Panc1 (cell line): ENCODE results near the gene QKI. TPM values are rescaled to one million over a fixed set of nuclear protein-coding genes. Genes with fewer than 3 reads are reported as not detected.

ENCODE experiments used
- ATAC-seq: fragments of 200-7000 bp; cut with Tn5 transposase; 2 replicates; pipeline ENCODE4 v1.9.1; 2020; ENCODE audit warnings: mild to moderate bottlenecking, moderate library complexity
- BruUV-seq: library from RNA; stranded (reverse); fragments of 400-500 nt; replicated peaks from 2 replicates; lab custom pipeline; 2021; lab: Mats Ljungman, UMichigan
- CTCF ChIA-PET: fragments of 300-600 bp; sonication (Branson Sonifier 250); formaldehyde crosslinking; loops from one replicate; lab custom pipeline; 2022; ENCODE audit warnings: antibody characterized with exemption; lab: Charles Lee
- POLR2A ChIA-PET: fragments of 300-600 bp; sonication (Branson Sonifier 250); formaldehyde crosslinking; loops from one replicate; lab custom pipeline; 2022; ENCODE audit warnings: antibody characterized with exemption; lab: Charles Lee
- DNase-seq: peaks from one replicate; pipeline ENCODE4 v3.0.0-alpha.2; 2010; ENCODE audit warnings: low read depth, low spot score
- H3K27ac ChIP-seq: 2 replicates; pipeline ENCODE4 v1.5.1; 2011; ENCODE audit warnings: mild to moderate bottlenecking, low read length, inconsistent platforms
- H3K27me3 ChIP-seq: fragments of 200-500 bp; sonication (Bioruptor generic); 2 replicates; pipeline ENCODE4 v1.6.0; 2014; ENCODE audit warnings: low read length, inconsistent platforms; ENCODE audit not compliant: control insufficient read depth, insufficient read depth
- H3K36me3 ChIP-seq: fragments of 200-500 bp; sonication (Bioruptor generic); 2 replicates; pipeline ENCODE4 v1.5.1; 2014; ENCODE audit warnings: inconsistent platforms, mild to moderate bottlenecking, low read length, moderate library complexity; ENCODE audit not compliant: control insufficient read depth, insufficient read depth
- H3K4me1 ChIP-seq: 2 replicates; pipeline ENCODE4 v1.5.1; 2011; ENCODE audit warnings: inconsistent platforms, mild to moderate bottlenecking, low read length, moderate library complexity; ENCODE audit not compliant: control insufficient read depth, insufficient read depth
- H3K4me3 ChIP-seq, 2 experiments: 2 replicates each; pipeline ENCODE4 v1.5.1; 2011 to 2012; ENCODE audit warnings: low read depth in 2 of 2, low read length in 2 of 2, mild to moderate bottlenecking in 2 of 2, inconsistent platforms in 1 of 2, moderate library complexity in 1 of 2
- H3K9me3 ChIP-seq: fragments of 200-500 bp; sonication (Bioruptor generic); 2 replicates; pipeline ENCODE4 v1.5.1; 2014; ENCODE audit warnings: low read depth, mild to moderate bottlenecking, inconsistent platforms, low read length, moderate library complexity; ENCODE audit not compliant: control insufficient read depth, insufficient read depth
- CTCF ChIP-seq: fragments of 450-650 bp; IDR thresholded peaks from 2 replicates; pipeline ENCODE4 v1.5.1; 2017; ENCODE audit warnings: mild to moderate bottlenecking
- POLR2AphosphoS5 ChIP-seq: IDR thresholded peaks from 2 replicates; pipeline ENCODE4 v1.6.1; 2012; ENCODE audit warnings: mild to moderate bottlenecking, low read depth, low read length, moderate library complexity
- REST ChIP-seq, 2 experiments: IDR thresholded peaks; 2 replicates each; pipeline ENCODE4 v1.6.1; 2011 to 2012; ENCODE audit warnings: low read depth in 2 of 2, control low read depth in 1 of 2, low read length in 1 of 2, mild to moderate bottlenecking in 1 of 2, moderate library complexity in 1 of 2; ENCODE audit not compliant: insufficient read depth in 1 of 2
- SIN3A ChIP-seq: IDR thresholded peaks from 2 replicates; pipeline ENCODE4 v1.6.1; 2012; ENCODE audit warnings: low read depth, mild to moderate bottlenecking, low read length, moderate library complexity, borderline replicate concordance; ENCODE audit not compliant: insufficient read depth
- TCF7L2 ChIP-seq: IDR thresholded peaks from 2 replicates; pipeline ENCODE4 v1.6.1; 2011; ENCODE audit warnings: mild to moderate bottlenecking, low read depth, low read length, inconsistent platforms
- in situ Hi-C: cut with HindIII; loops from 2 replicates; pipeline ENCODE4 v1.10.0; 2016; ENCODE audit warnings: low sequenced_read_pairs, low pct_unique_long_range_greater_than_20kb
- intact Hi-C: fragments of 100-400 bp; cut with micrococcal nuclease; formaldehyde crosslinking; loops from one replicate; pipeline ENCODE4 v1.10.0; 2022; ENCODE audit not compliant: unreplicated experiment
- total RNA-seq: library from RNA; stranded (reverse); gene quantifications from one replicate; pipeline ENCODE4 v1.2.1, GENCODE V29; 2021; ENCODE audit not compliant: unreplicated experiment

The QKI gene
- total RNA-seq, 1 experiment from 2014 or later: 176 TPM

DNA sequence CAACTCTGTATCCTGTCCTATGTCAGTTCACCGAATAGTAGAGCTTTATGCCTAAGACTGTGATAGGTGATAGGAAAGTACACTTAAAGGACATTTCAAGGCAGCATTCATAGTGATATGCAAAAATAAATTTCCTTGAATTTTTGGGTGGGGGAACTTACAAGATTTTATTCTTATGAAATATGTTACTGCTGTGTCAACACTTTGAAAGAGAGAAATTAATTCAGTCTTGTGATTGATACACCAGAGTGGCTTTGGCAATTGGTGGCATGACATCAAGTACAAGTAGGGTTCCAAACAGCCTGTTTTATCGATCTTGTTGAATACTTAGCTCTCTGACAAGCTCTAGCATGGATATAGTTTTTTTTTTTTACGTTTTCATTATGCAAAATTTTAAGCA, 72.3 kb downstream of the QKI start:
- in situ Hi-C loops (no loop called here), intact Hi-C loops (no loop called here)
- H3K9me3 ChIP-seq: no peaks in the 10 kb centered on the region
- no peak overlapping the region for H3K4me3 ChIP-seq
- no peak for TF ChIP-seq TCF7L2
- H3K36me3 ChIP-seq: no peaks in the 10 kb centered on the region
- ChIA-PET POLR2A (no interaction called here), CTCF (no interaction called here)
- DNase-seq (no peak), ATAC-seq (no peak)
- H3K4me1 ChIP-seq: peaks cover 33% of the 10 kb centered on the region
- no TSS peak for BruUV-seq
- no peaks in the 10 kb centered on the region for H3K27me3 ChIP-seq
- H3K27ac ChIP-seq: no peak overlapping the region

GRCh38 chr6:163487606-163488005, 73.1 kb downstream of the QKI start:
- H3K27ac ChIP-seq: no peak overlapping the region
- no peaks in the 10 kb centered on the region for H3K36me3 ChIP-seq
- DNase-seq (no peak), ATAC-seq (no peak)
- BruUV-seq: no TSS peak
- H3K4me3 ChIP-seq: no peak overlapping the region
- in situ Hi-C loops: no loop called here
- H3K4me1 ChIP-seq: peaks cover 34% of the 10 kb centered on the region
- ChIA-PET CTCF (no interaction called here), POLR2A (no interaction called here)
- H3K9me3 ChIP-seq: no peaks in the 10 kb centered on the region
- H3K27me3 ChIP-seq: no peaks in the 10 kb centered on the region
- TF ChIP-seq TCF7L2 (no peak), CTCF (no peak), POLR2AphosphoS5 (no peak), SIN3A (no peak), REST (IDR thresholded peaks at IDR 0.05; ENCODE audit: insufficient read depth in 1 of 2, low read depth in 2 of 2, low read length in 1 of 2) (no peak)
- intact Hi-C loops: no loop called here

DNA sequence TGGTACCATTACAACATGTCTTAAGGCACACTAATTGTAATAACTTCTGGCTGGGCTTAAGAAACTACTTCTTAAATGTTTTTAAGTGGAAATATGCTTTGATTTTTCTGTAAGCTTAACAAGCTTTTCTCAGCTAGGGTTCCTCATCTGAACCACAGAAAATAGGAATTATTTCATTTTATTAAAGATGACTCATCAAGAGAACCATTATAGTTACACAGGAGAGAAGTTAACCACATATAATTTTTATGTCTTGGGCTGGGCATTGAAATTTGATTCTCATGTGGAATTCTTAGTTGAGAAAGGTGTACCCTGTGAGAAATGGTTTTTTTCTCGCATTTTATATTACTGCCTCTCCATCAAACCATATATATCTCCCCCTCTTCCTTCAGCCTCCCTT, 75.1 kb downstream of the QKI start:
- ChIA-PET POLR2A (interaction anchor here (0.6 kb wide), 1 partner anchor 15 kb away, joined by 8 read pairs; no protein-coding TSS in a partner anchor), CTCF (no interaction called here)
- in situ Hi-C loops (no loop called here), intact Hi-C loops (no loop called here)
- DNase-seq (no peak), ATAC-seq (no peak)
- Histone ChIP-seq H3K27me3 (no peaks in the 10 kb centered on the region), H3K36me3 (no peaks in the 10 kb centered on the region), H3K4me1 (peaks cover 40% of the 10 kb centered on the region), H3K9me3 (no peaks in the 10 kb centered on the region), H3K27ac (no peak overlapping the region), H3K4me3 (no peak overlapping the region)
- TF ChIP-seq TCF7L2 (no peak), REST (IDR thresholded peaks at IDR 0.05; ENCODE audit: insufficient read depth in 1 of 2, low read depth in 2 of 2, low read length in 1 of 2) (no peak), POLR2AphosphoS5 (no peak), SIN3A (no peak), CTCF (no peak)
- no TSS peak for BruUV-seq
